ENCODE results near the gene ELP2. TPM values are rescaled to one million over a fixed set of nuclear protein-coding genes. Genes with fewer than 3 reads are reported as not detected.

The ELP2 gene
- polyA plus RNA-seq, 1 donor from 2014 or later, result 83.6 TPM

DNA sequence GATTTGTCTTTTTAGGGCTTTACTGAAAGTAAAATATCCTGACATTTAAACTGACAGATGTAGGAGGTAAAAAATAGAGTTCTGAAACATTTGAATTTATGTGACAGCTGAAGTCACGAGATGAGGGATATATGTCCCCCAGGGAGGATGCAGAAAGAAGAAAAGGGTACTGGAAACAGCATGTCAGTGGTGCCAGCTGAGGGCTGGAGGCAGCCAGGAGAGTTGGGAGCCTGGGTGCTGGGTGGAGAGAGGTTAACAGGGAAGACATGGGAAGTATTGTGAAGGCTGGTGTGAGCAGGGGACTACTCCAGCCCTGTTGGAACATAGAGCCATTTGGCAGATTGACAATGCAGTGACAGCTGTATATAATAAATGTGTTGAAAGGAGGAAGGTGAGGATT is 45.8 kb downstream of the ELP2 start:
- H3K27me3 ChIP-seq (ENCODE audit: insufficient read depth, low read depth, low read length), result no peaks in the 10 kb centered on the region
- no peaks in the 10 kb centered on the region for H3K9me3 ChIP-seq (ENCODE audit: low read length)
- no peaks in the 10 kb centered on the region for H3K79me2 ChIP-seq (replicated peaks; ENCODE audit: insufficient read depth, low read length)
- TF ChIP-seq POLR2AphosphoS5 (IDR thresholded peaks at IDR 0.05) (peak; percentile 7), EP300 (conservative IDR thresholded peaks at IDR 0.05; ENCODE audit: poor library complexity, severe bottlenecking) (peak; percentile 53), SMC3 (conservative IDR thresholded peaks at IDR 0.05; ENCODE audit: poor library complexity) (no peak), REST (IDR thresholded peaks at IDR 0.05; ENCODE audit: borderline replicate concordance) (no peak)
- H4K20me1 ChIP-seq (ENCODE audit: insufficient read depth), result no peaks in the 10 kb centered on the region
- no peak overlapping the region for H3K4me2 ChIP-seq (ENCODE audit: low read length)
- H3K9me2 ChIP-seq (ENCODE audit: insufficient read depth, low read length), result no peaks in the 10 kb centered on the region
- no peaks in the 10 kb centered on the region for H3F3A ChIP-seq (ENCODE audit: insufficient read depth, low read length, poor library complexity, severe bottlenecking)
- H3K36me3 ChIP-seq (ENCODE audit: insufficient read depth, low read length), result no peaks in the 10 kb centered on the region
- no peak overlapping the region for H3K27ac ChIP-seq (ENCODE audit: low read length)
- H3K4me3 ChIP-seq (ENCODE audit: low read length), result no peak overlapping the region
- H3K9ac ChIP-seq (ENCODE audit: low read length), result no peak overlapping the region
- H2AFZ ChIP-seq (ENCODE audit: low read depth, low read length), result no peak overlapping the region

DNA sequence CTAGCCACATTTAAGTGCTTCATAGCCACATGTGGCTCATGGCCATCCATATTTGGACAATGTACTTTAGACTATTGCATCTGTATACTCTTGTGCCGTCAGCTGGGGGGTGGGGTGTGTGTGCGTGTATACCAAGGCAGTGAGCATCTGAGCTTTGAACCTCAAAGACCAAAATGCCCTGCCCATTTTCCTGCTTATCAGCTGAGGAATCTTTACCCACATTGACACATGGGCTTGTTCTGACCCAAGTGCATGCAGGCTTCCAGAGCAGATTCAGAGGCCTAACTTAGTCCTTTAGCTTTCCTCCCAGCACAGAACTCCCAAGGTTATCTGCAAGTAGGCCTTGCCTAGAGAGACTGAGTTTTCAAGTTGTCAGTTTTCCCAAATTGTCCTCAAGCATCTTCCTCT is 46.5 kb downstream of the ELP2 start:
- Histone ChIP-seq H3K4me2 (ENCODE audit: low read length) (no peak overlapping the region), H4K20me1 (ENCODE audit: insufficient read depth) (no peaks in the 10 kb centered on the region), H3K9ac (ENCODE audit: low read length) (no peak overlapping the region), H3K9me3 (ENCODE audit: low read length) (no peaks in the 10 kb centered on the region), H3K79me2 (replicated peaks; ENCODE audit: insufficient read depth, low read length) (no peaks in the 10 kb centered on the region), H3K36me3 (ENCODE audit: insufficient read depth, low read length) (no peaks in the 10 kb centered on the region), H3K27me3 (ENCODE audit: insufficient read depth, low read depth, low read length) (no peaks in the 10 kb centered on the region), H3K9me2 (ENCODE audit: insufficient read depth, low read length) (no peaks in the 10 kb centered on the region), H3F3A (ENCODE audit: insufficient read depth, low read length, poor library complexity, severe bottlenecking) (no peaks in the 10 kb centered on the region), H3K4me3 (ENCODE audit: low read length) (no peak overlapping the region), H2AFZ (ENCODE audit: low read depth, low read length) (no peak overlapping the region), H3K27ac (ENCODE audit: low read length) (no peak overlapping the region)
- TF ChIP-seq EP300 (conservative IDR thresholded peaks at IDR 0.05; ENCODE audit: poor library complexity, severe bottlenecking) (no peak), TAF1 (IDR thresholded peaks at IDR 0.05; ENCODE audit: low read depth) (no peak), SMC3 (conservative IDR thresholded peaks at IDR 0.05; ENCODE audit: poor library complexity) (no peak), RAD21 (conservative IDR thresholded peaks at IDR 0.05) (no peak), CTCF (IDR thresholded peaks at IDR 0.05; ENCODE audit: poor library complexity, severe bottlenecking) (no peak), POLR2AphosphoS5 (IDR thresholded peaks at IDR 0.05) (no peak), EZH2 (IDR thresholded peaks at IDR 0.05; ENCODE audit: borderline replicate concordance, insufficient read depth, low read length, poor library complexity, severe bottlenecking) (no peak), MXI1 (conservative IDR thresholded peaks at IDR 0.05; ENCODE audit: poor library complexity, severe bottlenecking) (no peak), REST (IDR thresholded peaks at IDR 0.05; ENCODE audit: borderline replicate concordance) (no peak)

Measured in neural cell (in vitro differentiated cells).